NCI-H1694 treated with DMSO at 0.1 percent for 48 hours (cell line): ENCODE measurements around the gene LDB3.
"Not testable (repeated sequence)": the region's sequence is repeated elsewhere in the genome, so short reads cannot be mapped to it uniquely, and the experiment has no call there.

Experiments used
- DNase-seq: peaks from one replicate; lab custom pipeline; 2025; lab: John Stamatoyannopoulos, UW

Gene LDB3

GRCh38 chr10:86668297-86669165 is at the start of gene LDB3:
Gene LDB3 (plus strand): TSS chr10:86668511. CDS start chr10:86668692, 181 bp downstream.
- no peak for DNase-seq

GRCh38 chr10:86628311-86628710 is 40.0 kb upstream of the LDB3 start:
- no peak for DNase-seq

- no peak for DNase-seq
Observed at GRCh38 chr10:86630079-86630478, 38.2 kb upstream of the LDB3 start.

- no peak for DNase-seq
Observed at GRCh38 chr10:86632009-86632800, 36.1 kb upstream of the LDB3 start.

- DNase-seq = no peak
Observed at GRCh38 chr10:86632951-86633350, 35.4 kb upstream of the LDB3 start.

GRCh38 chr10:86635402-86635801 is 32.9 kb upstream of the LDB3 start:
- DNase-seq = no peak

- no peak for DNase-seq
Observed at GRCh38 chr10:86636311-86636710, 32.0 kb upstream of the LDB3 start.

- DNase-seq = no peak
Observed at GRCh38 chr10:86642021-86642420, 26.3 kb upstream of the LDB3 start.

GRCh38 chr10:86642499-86642898 is 25.8 kb upstream of the LDB3 start:
- DNase-seq = no peak

GRCh38 chr10:86644152-86644793 is 24.0 kb upstream of the LDB3 start:
- DNase-seq = no peak

- no peak for DNase-seq
Observed at GRCh38 chr10:86644794-86645445, 23.4 kb upstream of the LDB3 start.

GRCh38 chr10:86645621-86646165 is 22.6 kb upstream of the LDB3 start:
- not testable (repeated sequence) for DNase-seq

- DNase-seq = no peak
Observed at GRCh38 chr10:86646532-86646931, 21.8 kb upstream of the LDB3 start.

GRCh38 chr10:86646933-86647332 is 21.4 kb upstream of the LDB3 start:
- no peak for DNase-seq

- DNase-seq = no peak
Observed at GRCh38 chr10:86647773-86648703, 20.3 kb upstream of the LDB3 start.

GRCh38 chr10:86648704-86649427 is 19.4 kb upstream of the LDB3 start:
- no peak for DNase-seq

- no peak for DNase-seq
Observed at GRCh38 chr10:86649471-86650150, 18.7 kb upstream of the LDB3 start.

- no peak for DNase-seq
Observed at GRCh38 chr10:86650151-86650550, 18.2 kb upstream of the LDB3 start.

- no peak for DNase-seq
Observed at GRCh38 chr10:86651021-86651471, 17.3 kb upstream of the LDB3 start.
